ENCODE results near the gene NES. TPM values are rescaled to one million over a fixed set of nuclear protein-coding genes. Genes with fewer than 3 reads are reported as not detected.
A peak's percentile ranks its signal among the peaks of the same experiment; 100 is the strongest.

Gene NES, protein sequence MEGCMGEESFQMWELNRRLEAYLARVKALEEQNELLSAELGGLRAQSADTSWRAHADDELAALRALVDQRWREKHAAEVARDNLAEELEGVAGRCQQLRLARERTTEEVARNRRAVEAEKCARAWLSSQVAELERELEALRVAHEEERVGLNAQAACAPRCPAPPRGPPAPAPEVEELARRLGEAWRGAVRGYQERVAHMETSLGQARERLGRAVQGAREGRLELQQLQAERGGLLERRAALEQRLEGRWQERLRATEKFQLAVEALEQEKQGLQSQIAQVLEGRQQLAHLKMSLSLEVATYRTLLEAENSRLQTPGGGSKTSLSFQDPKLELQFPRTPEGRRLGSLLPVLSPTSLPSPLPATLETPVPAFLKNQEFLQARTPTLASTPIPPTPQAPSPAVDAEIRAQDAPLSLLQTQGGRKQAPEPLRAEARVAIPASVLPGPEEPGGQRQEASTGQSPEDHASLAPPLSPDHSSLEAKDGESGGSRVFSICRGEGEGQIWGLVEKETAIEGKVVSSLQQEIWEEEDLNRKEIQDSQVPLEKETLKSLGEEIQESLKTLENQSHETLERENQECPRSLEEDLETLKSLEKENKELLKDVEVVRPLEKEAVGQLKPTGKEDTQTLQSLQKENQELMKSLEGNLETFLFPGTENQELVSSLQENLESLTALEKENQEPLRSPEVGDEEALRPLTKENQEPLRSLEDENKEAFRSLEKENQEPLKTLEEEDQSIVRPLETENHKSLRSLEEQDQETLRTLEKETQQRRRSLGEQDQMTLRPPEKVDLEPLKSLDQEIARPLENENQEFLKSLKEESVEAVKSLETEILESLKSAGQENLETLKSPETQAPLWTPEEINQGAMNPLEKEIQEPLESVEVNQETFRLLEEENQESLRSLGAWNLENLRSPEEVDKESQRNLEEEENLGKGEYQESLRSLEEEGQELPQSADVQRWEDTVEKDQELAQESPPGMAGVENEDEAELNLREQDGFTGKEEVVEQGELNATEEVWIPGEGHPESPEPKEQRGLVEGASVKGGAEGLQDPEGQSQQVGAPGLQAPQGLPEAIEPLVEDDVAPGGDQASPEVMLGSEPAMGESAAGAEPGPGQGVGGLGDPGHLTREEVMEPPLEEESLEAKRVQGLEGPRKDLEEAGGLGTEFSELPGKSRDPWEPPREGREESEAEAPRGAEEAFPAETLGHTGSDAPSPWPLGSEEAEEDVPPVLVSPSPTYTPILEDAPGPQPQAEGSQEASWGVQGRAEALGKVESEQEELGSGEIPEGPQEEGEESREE (N-terminal part only)
- total RNA-seq = 74.1 TPM

DNA sequence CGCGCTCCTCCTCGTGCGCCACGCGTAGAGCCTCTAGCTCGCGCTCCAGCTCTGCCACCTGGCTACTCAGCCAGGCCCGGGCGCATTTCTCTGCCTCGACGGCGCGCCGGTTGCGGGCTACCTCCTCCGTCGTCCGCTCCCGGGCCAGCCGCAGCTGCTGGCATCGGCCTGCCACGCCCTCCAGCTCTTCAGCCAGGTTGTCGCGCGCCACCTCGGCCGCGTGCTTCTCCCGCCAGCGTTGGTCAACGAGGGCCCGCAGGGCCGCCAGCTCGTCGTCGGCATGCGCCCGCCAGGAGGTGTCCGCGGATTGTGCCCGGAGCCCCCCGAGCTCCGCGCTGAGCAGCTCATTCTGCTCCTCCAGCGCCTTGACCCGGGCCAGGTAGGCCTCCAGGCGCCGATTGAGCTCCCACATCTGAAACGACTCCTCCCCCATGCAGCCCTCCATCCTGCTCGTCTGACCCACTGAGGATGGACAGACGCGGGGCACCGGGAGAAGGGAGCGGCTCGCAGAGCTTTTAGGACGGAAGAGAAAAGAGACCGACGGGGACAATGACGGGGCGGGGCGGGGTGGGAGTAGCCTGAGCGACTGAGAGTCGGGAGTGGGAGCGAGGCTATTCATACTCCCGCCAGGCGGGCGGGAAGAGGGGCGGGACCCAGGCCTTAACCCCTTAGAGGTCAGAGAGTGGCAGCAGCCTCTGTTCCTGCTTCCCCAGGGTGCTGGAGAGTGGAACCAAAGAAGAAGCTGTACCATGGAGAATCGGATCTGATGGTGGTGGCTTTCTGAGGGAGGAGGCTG lies at the start of gene NES:
NES (minus strand) TSS at position 588 of the 796 bp plus-strand sequence; CDS start at position 445, 143 bp downstream.
- no peaks in the 10 kb centered on the region for H3K27me3 ChIP-seq
- H3K4me1 ChIP-seq = peaks cover 10 to 13% of the 10 kb centered on the region in 2 donors
- TF ChIP-seq, protein P1, sequence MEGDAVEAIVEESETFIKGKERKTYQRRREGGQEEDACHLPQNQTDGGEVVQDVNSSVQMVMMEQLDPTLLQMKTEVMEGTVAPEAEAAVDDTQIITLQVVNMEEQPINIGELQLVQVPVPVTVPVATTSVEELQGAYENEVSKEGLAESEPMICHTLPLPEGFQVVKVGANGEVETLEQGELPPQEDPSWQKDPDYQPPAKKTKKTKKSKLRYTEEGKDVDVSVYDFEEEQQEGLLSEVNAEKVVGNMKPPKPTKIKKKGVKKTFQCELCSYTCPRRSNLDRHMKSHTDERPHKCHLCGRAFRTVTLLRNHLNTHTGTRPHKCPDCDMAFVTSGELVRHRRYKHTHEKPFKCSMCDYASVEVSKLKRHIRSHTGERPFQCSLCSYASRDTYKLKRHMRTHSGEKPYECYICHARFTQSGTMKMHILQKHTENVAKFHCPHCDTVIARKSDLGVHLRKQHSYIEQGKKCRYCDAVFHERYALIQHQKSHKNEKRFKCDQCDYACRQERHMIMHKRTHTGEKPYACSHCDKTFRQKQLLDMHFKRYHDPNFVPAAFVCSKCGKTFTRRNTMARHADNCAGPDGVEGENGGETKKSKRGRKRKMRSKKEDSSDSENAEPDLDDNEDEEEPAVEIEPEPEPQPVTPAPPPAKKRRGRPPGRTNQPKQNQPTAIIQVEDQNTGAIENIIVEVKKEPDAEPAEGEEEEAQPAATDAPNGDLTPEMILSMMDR (IDR thresholded peaks at IDR 0.05) = no peak
- no peaks in the 10 kb centered on the region for H3K9me3 ChIP-seq
- peak within 1 kb of the TSS; percentile 71 to 78 for H3K27ac ChIP-seq
- intact Hi-C loops (cut with DNase I) = no loop called here
- peak within 1 kb of the TSS; percentile 51 to 70 for H3K4me3 ChIP-seq
- peaks cover 0 to 11% of the 10 kb centered on the region in 2 donors for H3K36me3 ChIP-seq
- peak in 1 of 2 donors; percentile 86 for DNase-seq (ENCODE audit: low spot score in 2 of 2)

DNA sequence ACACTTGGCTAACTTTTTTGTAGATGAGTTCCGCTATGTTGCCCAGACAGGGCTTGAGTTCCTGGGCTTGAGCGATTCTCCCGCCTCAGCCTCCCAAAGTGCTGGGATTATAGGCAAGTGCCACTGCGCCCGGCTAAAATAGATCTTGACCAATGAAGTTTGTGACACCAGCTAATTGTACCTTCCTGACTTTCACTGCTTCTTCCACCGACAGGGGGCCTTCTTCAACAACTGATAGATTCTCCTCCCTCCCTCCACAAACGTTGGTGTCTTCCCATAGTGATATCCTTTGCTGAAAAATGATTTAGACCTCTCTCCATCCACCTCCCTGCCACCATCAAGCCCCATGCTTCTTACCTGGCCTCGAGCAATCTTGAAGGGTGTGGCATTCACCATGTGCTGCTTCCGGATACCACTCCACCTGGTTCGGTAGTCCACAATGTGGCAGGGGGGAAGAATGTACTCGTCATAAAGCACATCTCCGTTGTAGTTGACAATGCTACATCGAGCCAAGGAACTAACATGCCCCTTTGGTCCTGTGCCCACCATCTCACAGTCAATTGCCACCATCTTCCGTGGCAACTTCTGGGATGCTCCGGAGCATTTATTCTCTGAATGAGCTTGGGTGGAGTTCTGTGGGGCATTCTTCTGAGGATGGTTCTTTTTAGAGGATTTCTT lies 49.5 kb upstream of the NES start:
- intact Hi-C loops (cut with DNase I) = loop anchor here (5.0 kb wide), 1 partner anchor 269 kb away; no protein-coding TSS in a partner anchor
- no peak for DNase-seq (ENCODE audit: low spot score in 2 of 2)
- H3K4me1 ChIP-seq = peaks cover 24 to 35% of the 10 kb centered on the region in 2 donors
- H3K27me3 ChIP-seq = no peaks in the 10 kb centered on the region
- TF ChIP-seq, protein P1 (IDR thresholded peaks at IDR 0.05) = peak; percentile 15 to 43 (median 41)
- H3K9me3 ChIP-seq = no peaks in the 10 kb centered on the region
- peaks cover 19 to 30% of the 10 kb centered on the region in 2 donors for H3K36me3 ChIP-seq
- peak overlapping the region; percentile 82 to 84 for H3K4me3 ChIP-seq
- H3K27ac ChIP-seq = no peak overlapping the region

DNA sequence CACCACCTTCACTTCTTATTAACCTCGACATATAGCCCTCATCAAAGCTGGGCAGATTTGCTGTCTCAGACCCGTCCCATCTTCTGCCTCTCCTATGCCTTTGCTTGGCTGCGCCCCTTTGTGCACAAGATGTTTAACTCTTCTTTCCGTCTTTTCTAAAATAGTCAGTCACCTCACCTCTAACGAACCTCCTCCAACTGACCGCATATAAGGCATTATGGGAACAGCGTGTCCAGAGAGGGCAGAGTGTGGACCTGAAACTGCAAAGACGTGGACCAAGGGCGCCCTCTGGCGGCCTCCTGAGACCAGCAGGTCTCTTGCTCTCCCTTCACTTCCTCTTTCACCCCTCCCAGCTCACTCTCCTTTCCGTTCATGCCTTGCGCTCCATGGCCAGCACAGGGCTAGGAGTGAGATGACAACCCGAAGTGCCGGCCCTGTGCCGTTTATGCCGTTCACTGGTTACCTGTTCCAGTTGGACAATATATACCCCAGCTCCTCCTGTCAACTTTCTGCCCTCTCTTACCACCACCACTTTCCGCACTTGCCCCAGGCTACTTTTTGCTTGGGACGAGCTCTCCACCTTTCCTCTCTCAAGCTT lies 48.6 kb upstream of the NES start:
- DNase-seq (ENCODE audit: low spot score in 2 of 2) = peak; percentile 51 to 94
- H3K4me3 ChIP-seq = peak overlapping the region; percentile 82 to 84
- H3K9me3 ChIP-seq = no peaks in the 10 kb centered on the region
- H3K27me3 ChIP-seq = no peaks in the 10 kb centered on the region
- no peak overlapping the region for H3K27ac ChIP-seq
- intact Hi-C loops (cut with DNase I) = loop anchor here (1.0 to 5.0 kb wide), 3 partner anchors 36 to 268 kb away; no protein-coding TSS in a partner anchor
- H3K4me1 ChIP-seq = peaks cover 24 to 35% of the 10 kb centered on the region in 2 donors
- TF ChIP-seq, protein P1 (IDR thresholded peaks at IDR 0.05) = peak; percentile 86 to 92 (median 92)
- H3K36me3 ChIP-seq = peaks cover 26 to 39% of the 10 kb centered on the region in 2 donors

DNA sequence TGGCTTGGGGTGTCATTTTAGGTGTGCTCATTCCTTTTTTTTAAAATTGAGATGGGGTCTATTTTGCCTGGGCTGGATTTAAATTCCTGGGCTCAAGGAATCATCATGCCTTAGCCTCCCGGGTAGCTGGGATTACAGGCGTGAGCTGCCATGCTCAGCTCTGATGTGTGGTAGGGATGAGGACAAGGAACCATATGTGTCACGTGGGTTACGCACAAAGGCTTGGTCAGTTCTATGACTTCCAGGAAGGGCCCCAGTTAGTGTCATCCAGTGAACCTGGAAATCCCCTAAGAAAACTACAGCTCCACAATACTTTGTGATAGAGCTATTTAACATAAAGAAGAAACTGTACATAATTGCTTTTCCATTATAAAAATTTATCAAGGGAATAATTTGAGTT lies 44.3 kb upstream of the NES start:
- no peak overlapping the region for H3K4me3 ChIP-seq
- TF ChIP-seq, protein P1 (IDR thresholded peaks at IDR 0.05) = no peak
- H3K36me3 ChIP-seq = peaks cover 26 to 42% of the 10 kb centered on the region in 2 donors
- no peaks in the 10 kb centered on the region for H3K9me3 ChIP-seq
- no peak overlapping the region for H3K27ac ChIP-seq
- intact Hi-C loops (cut with DNase I) = no loop called here
- H3K27me3 ChIP-seq = no peaks in the 10 kb centered on the region
- DNase-seq (ENCODE audit: low spot score in 2 of 2) = no peak
- peaks cover 11 to 17% of the 10 kb centered on the region in 2 donors for H3K4me1 ChIP-seq
